GM21737 (cell line): ENCODE data around the gene KCTD11.

Experiments
- ATAC-seq: cut with Tn5 transposase; IDR thresholded peaks from one replicate; pipeline ENCODE4 v1.9.1; 2021; ENCODE audit warnings: mild to moderate bottlenecking, moderate library complexity; ENCODE audit not compliant: unreplicated experiment

The KCTD11 gene

GRCh38 chr17:7403043-7403726 lies 51.2 kb downstream of the KCTD11 start:
- ATAC-seq, result no peak

GRCh38 chr17:7403727-7403976 lies 51.7 kb downstream of the KCTD11 start:
- no peak for ATAC-seq

- peak; percentile 88 for ATAC-seq
Observed at GRCh38 chr17:7403977-7404736, 52.2 kb downstream of the KCTD11 start, which contains the start of gene TMEM256. Gene TMEM256 (minus strand): TSS chr17:7404097. CDS start chr17:7404084, 13 bp downstream.
